NCI-H345 (cell line): Measurements from ENCODE around the gene SEZ6L2.

Experiments
- DNase-seq: peaks from one replicate; lab custom pipeline; 2025; lab: John Stamatoyannopoulos, UW

Gene SEZ6L2

DNA sequence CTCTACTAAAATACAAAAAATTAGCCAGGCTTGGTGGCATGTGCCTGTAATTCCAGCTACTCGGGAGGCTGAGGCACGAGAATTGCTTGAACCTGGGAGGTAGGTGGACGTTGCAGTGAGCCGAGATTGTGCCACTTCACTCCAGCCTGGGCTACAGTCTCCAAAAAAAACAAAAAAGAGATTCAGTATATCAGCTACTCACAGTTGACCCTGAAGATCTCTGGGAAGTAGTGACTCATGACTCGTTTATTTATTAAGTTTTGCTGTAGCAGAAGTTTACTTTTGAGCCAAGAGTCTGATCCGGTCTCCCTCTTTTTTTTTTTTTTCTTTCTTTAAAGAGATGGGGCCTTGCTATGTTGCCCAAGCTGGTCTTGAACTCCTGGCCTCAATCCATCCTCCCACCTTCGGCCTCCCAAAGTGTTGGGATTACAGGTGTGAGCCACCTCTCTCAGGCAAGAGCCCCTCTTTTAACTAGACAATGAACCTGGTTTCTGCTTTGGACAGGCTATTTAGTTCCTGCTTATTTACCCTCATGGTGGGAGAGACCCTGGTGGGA, 74.7 kb downstream of the SEZ6L2 start:
- no peak for DNase-seq

DNA sequence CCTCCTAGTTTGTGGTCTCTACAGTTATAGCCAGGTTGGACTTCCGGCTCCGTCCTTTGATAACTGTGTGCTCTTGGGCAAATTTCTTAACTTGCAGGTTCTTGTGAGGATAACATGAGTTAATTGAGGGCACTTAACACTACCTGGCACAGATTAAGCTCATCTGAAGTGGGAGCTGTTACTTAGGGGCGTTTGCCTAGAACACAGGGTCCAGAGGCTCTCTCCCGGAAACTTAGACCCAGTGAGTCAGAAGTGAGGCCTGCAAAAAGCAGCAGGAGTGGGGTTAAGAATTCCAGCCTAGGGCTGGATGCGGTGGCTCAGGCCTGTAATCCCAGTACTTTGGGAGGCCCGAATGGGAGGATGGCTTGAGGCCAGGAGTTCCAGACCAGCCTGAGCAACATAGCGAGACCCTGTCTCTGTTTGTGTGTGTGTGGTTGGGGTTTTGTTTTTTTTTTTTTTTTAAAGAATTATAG, 77.7 kb downstream of the SEZ6L2 start:
- DNase-seq, result no peak
